GM20431 (cell line): ENCODE measurements around the gene TMEM167B.

ENCODE experiments used
- in situ Hi-C: fragments of 300-500 bp; cut with MseI, MboI; formaldehyde crosslinking; loops from one replicate; pipeline ENCODE4 v1.15.0; 2020; ENCODE audit warnings: low sequenced_read_pairs; ENCODE audit not compliant: unreplicated experiment

Gene TMEM167B

DNA sequence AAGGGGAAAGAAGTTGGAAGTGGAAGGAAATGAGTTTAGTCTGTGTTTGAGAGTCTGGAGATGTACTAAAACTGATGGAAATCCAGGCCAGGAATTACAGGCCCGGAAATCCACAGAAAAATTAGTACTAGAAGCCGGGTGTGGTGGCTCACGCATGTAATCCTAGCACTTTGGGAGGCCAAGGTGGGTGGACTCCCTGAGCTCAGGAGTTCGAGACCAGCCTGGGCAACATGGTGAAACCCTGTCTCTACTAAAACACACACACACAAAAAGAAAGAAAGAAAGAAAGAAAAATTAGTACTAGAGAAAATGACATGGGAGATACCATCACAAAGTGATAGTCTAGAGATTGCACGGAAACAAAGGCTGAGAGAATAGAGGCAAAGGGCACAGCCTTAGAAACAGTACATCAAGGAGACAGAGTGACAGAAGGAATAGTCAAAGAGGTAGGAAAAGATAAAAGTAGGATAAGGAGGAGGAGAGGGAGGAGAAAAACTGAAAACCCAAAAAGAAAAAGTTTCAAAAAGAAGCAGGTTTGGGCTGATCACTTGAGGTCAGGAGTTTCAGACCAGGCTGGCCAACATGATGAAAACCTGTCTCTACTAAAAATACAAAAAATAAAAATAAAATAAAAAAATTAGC is 10.0 kb upstream of the TMEM167B start:
- in situ Hi-C loops: no loop called here

DNA sequence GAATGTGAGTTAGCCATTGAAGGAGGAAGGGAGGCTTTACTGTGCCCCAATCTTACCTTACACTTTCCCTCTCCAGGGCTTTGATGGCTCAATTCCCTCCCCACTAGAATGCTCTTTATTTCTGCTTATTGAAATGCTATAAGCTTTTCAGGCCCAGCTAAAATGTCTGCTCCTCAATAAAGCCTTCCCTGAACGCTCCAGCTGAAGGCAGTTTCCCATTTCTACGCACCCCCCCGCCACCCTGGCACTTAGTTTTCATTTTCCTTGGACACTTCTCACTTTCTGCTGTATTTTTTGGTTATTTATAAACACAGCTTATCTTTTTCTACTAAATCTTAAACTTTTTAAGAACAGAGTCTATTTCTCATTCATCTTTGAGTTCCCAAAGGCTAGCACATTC is 7.1 kb upstream of the TMEM167B start:
- in situ Hi-C loops: no loop called here

DNA sequence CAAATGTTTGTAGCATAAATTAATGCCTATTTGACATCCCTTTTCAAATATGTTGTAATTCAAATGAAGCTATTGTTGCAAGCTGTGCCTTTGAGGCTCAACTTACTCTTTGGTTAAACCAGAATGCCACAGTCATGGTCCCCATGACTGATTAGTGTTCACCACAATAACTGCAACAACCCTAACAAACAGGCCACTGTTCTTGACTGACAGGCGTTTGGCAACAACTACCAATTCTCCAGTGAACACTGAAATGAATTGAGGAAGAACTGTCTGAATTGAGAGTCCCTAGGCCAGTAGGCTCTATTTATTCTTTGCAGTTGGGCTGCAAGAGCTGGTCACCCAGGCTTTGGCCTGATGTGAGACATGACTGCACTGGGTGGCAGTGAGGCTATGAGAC is 6.6 kb upstream of the TMEM167B start:
- in situ Hi-C loops: no loop called here

DNA sequence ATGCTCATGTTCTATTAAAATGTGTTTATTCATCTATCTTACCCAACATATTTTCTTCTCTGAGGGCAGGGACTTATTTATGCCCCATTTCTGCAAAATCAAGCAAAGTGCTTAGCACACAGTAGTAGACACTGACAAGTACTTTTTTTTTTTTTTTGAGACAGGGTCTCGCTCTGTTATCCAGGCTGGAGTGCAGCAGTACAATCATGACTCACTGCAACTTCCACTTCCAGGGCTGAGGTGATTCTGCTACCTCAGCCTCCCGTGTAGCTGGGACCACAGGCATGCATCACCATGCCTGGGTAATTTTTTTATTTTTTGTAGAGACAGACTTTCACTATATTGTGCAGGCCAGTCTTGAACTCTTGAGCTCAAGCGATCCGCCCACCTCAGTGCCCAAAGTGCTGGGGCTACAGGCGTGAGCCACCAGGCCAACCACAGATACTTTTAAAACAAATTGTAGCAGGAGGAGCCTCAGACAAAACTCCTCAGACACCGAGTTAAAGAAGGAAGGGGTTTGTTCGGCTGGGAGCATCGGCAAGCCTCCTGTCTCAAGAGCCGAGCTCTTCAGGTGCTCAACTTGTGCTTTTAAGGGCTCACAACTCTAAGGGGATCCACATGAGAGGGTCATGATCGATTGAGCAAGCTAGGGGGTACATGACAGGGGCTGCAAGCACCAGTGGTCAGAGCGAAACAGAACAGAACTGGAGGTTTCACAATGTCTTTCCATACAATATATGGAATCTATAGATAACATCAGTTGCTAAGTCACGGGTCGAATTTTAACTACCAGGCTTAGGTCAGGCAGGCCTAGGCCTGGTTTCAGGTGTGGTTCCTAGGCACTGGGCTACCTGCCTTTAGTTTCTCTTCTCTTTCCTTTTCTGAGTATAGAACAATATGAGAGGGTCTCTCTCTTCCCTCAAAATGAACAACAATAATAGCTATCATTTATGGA is 5.7 kb upstream of the TMEM167B start:
- in situ Hi-C loops: no loop called here

DNA sequence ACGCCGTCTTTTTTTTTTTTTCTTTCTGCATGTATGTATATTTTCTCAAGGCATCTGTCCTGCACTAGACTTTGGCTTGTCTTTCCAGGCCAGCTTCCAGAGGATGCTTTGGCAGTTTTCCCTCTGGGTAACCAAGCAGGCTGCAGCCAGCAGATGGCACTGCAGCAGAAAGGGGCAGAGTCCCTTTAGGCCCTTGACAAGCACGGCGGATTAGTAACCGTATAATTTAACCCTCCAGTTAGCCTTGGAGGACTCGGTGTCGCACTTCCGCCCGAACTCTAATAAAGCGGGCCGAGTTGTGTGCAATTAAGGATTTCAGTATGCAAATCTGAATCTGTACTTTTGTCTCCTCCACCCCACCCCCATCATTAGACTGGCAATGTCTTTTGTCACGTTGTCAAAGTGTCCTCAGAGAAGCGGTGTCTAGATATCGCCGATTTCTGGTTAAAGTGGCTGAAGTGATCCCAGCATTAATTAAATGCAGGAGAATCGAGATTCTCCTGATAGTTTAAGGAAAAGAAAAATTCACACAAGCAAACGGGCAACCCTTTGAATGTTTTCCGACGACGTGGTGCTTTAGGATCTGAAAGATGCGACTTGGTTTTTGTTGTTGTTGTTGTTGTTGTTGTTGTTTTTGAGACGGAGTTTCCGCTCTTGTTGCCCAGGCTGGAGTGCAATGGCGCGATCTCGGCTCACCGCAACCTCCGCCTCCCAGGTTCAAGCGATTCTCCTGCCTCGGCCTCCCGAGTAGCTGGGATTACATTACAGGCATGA is 1.1 kb upstream of the TMEM167B start:
- in situ Hi-C loops: no loop called here

DNA sequence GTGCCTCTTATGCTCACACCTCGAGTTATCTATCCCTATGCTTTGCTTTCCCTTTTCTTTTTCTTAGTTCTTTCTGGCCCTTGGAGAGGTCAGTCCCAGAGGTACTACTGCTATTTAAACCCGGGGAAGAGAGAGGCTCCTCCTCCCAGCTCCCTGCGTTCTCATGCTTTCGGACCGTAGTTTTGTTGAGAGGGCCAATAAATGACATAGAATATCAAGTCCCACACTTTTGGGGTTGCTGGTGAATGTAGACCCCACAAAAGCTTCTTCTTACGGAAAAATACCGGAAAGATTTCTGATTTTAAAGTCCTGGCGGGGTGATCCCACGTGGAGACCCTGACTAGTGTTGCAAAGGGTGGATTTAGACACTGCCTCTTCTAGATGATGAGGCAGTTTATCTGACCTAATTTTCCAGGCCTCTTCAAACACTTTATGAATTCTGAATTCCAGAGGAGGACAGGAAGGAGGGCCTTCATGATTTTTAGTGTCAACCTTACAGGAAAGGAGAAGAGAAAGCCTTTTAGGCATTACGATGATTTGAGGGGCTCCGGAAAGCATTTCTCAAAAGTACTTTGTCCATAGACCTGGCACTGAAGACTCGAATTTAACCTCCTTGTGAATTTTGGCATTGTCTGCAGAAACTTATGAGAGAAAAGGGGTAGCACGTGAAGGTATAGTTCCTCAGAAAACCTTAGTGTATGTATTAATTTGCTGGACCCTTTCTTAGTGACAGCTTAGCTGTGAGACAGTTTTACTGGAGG is 694 bp downstream of the TMEM167B start:
- in situ Hi-C loops: no loop called here

DNA sequence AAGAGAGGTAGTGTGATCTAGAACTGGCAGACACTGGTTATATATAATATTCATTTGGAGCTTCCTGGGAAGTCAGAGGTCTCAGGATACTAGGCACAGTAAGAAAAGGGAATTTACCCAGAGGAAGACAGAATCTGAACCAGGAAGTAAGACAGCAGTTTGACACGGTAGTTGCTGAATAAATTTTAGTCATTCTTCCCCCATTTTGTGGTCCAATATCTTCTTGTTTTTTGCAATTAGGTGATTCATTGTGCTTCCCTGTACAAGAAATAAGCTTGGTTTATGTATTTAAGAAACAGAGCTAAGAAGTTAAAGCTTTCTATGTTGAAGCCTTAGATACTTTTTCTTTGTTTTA is 1.3 kb downstream of the TMEM167B start:
- in situ Hi-C loops: no loop called here

DNA sequence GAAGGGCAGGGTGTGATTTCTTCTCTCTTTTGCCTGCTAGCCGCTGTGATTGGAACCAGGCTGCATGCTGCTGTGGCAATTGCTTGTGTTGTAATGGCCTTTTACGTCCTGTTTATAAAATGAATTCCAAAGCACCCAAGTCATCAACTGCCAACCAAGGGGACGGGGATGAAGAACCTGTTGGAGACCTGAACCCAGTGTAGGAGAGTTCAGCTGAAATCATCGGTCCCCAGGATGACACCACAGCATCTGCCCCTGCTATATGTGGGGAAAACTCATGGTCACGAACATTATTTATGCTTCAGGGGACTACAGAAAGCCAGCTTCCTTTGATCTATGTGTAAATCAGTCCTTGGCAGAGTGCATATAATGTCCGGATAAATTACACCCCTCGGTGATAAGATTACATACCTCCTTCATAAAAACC is 3.8 kb downstream of the TMEM167B start:
- in situ Hi-C loops: no loop called here

DNA sequence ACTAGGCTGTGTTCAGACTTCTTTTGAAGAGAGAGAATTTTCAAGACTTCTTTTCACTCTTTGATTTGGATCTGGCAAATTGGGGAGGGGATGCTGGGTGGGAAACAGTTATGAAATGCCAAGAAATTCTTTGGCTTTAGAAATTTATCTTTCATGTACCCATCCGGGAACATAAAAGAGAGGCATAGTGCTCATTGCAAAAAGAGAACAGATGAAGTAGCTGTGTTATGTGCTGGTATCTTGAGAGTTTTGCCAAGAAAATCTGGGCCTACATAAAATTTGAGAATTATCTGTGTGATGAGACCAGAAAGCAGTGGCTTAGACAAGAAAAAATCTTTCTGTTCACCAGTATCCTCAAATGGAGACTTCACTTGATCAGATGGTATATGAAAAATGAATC is 4.3 kb downstream of the TMEM167B start:
- in situ Hi-C loops: no loop called here

DNA sequence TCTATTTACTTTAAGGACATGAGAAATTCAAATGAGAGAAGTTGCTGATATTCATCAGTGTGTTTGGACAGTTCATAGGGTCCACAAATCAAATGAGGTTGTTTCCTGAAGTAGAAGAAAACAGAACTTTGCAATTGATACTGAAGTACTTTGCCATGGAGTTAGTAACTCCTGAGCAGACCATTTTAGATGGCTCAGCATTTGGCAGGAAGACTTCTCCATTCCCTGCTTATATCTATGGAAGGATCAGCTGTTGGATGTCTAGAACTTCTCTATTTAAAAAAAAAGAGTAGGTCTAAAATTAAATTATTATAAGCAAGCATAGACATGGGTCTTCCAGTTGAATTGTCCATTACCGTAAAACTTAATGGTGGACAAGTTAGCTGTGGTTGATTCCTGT is 5.1 kb downstream of the TMEM167B start:
- in situ Hi-C loops: no loop called here

DNA sequence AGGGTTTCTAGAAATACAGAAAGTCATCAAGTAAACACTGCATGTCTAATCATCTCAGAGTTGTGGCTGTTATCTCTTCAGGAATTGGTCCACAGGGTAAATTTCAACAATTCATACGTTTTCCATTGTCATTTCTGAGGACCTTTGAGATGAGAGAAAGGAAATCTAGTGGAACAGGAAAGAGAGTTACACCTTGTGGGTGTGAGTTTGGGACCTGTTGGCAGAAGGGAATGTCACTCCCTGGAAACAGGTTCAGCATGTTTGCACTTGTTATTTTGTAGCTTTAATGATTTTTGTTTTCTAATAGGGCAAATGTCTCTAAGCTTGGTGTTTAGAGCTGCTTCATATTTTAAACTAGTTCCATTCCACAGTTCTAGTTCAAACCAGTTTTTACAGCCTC is 5.6 kb downstream of the TMEM167B start:
- in situ Hi-C loops: no loop called here

DNA sequence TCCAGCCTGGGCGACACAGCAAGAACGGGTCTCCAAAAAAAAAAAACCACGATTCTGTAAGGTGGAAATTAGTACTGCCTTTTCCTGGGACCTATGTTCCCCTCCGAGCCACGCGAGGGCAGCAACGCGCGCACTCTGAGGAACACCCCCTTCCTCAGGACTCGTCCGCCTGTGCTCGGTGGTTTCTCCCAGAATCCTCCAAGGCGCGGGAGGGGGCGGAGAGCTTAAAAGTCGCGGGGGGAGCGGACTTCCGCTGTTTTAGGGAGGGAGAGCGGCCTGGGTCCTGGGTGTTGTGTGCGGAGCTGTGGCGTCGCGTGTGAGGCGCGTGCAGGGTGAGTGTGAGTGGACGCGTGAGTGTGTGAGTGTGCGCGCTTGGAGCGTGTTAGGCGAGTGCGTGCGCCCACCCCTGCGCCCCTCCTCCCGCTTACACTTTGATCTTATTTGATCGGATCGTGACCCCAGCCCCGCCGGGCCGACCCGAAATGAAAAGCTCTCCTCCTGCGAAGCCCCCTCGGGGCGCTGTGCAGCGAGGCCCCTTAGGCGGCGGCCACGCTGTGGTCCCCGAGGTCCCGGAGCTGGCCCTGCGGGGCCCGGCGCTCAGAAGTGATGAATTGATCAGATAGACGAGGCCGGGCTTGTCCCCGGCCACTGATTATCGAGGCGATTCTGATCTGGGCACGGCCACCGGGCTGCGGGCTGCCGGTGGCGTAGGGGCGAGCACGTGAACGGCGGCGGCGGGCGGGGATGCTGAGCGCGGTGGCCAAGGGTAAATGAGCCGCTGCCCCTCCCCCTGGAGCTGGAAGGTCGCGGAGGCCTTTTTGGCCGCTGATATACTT is 9.6 kb downstream of the TMEM167B start:
- in situ Hi-C loops: no loop called here

DNA sequence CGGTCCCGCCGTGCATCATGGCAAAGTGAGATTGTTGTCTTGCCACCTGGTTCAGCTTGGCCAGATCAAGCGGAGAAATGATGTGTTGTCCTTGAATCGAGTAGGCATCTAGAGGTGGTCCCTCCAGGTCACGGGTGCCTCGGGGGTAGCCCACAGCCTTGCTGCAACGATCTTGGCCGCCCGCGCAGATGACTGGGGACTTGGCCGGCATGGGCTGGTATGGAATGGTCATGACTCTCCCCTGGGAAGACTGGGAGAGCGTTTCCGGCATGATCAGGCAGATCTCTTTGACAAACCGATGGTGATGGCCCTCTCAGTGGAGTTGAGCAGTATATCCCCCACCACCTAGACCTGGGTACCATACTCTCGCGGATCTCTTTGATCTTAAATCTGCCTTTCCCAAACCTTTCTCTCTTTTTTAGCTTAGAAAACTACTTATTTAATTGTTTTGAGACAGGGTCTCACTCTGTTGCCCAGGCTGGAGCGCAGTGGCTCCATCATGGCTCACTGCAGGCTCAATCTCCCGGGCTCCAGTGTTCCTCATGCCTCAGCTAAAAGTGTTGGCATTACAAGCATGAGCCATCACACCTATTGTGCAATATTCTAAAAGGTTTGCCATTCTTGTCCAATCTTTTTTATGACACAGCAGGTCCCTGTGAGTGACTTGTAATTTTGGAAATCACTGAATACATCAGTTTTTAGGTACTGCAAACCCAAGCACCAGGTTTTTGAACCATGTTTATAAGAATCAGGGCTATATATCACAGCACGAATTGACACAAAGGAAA is 14.0 kb downstream of the TMEM167B start:
- in situ Hi-C loops: no loop called here

DNA sequence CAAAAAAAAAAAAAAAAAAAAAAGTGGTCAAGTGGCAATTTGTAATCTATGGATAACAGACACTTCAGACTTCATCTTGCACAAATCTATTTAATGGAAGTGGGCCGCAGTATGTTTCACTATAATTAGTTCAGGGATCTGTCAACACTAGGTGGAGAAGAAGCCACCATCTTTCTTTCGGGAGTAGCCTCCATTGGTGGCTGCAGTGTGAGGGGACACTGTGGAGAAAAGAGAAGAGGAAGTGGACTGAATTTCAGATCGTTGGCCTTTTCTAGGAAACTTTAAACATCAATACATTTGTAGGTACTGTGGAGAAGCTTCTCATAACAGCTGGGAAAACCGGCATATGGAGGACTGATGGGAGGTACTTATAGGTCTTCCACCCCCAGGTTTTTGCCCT is 15.3 kb downstream of the TMEM167B start:
- in situ Hi-C loops: no loop called here

DNA sequence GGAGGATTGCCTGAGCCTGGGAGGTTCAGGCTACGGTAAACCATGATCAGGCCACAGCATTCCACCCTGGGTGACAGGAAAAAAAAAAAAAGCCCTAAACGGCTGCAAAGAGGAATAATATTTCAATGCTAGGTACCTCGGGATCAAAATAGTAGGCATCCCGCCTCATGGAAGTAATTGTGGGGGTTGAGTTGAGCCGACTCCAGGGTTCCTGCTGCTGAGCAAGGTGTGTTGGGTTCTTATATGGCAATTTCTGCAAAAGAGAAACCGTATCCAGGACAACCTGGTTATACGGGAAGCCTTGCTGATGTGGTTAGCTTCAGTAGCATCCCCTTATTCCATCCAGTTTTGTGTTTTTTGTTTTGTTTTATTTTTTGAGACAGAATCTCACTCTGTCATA is 17.2 kb downstream of the TMEM167B start:
- in situ Hi-C loops: no loop called here

DNA sequence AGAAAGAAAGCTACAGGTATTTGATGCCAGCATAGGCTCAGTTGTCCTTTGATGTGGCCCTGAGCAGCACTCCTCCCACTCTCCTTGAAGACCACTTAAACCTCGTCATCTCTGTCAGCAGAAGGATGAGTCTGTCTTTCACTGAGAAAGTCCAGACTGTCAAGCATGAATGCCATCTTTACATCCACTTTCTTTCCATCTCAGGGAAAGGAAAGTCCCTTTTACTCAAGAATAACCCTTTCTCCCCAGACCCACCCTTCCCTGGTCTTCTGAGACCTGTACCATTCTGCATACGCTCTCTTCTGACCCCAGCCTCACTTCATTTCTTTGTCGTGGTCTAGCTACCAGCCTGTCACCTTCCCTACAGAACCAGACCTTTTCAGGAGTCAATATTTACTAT is 19.3 kb downstream of the TMEM167B start:
- in situ Hi-C loops: no loop called here

DNA sequence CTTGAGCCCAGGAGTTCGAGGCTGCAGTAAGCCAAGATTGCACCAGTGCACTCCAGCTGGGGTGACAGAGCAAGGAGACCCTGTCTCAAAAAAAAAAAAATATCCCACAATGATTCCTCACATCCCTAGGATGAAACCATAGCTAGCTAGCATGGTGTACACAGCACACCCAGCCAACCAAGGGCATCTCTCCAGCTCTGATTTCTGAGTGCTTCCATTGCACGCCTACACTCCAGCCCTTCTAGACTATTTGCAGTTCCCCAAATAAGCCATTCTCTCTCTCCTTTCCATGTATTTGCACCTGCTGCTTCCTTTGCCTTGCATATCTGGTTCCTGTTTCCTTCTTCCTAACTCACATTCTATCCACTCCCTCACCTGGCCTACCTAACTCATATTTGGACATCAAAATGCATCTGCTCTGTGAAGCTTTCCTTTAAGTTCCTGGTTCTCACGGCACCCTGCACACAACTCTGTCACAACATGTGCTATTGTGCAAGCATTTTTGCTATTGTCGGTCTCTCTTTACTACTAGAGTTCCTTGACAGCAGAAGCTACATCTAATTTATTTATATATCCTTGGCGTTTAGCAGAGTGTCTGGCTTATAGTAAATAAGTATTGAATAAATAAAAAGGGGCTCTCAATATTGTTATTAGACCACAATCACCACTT is 21.0 kb downstream of the TMEM167B start:
- in situ Hi-C loops: no loop called here

DNA sequence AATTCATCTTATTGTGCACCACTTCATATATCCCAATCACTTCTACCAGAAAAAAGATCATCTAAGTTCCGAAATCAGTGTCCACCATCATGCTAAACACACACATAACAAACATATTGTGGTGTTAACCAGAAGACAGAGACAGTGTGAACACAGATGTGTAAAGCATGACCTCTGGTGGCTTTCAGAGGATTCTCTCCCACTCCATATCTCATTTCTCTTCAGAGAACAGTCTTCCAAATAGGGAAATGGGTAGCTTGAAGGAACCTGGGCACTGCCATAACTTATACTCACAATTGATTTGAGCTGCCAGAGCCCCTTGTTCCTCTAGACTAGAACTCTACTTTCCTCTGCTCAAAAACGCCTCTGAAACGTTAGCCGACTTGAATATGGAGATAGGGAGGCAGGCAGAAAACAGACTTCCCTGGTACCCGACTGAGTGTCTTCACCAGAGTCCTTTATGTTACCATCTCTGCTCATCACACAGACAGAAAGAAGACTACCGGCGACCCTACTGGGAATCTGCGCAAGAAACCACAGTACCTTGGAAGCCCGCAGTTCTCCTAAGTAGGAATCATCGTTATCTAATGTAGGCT is 21.6 kb downstream of the TMEM167B start:
- in situ Hi-C loops: no loop called here
